Measurements from ENCODE around the gene CARMIL1. TPM values are rescaled to one million over a fixed set of nuclear protein-coding genes. Genes with fewer than 3 reads are reported as not detected.

Gene CARMIL1
- total RNA-seq, 1 experiment from 2014 or later: 25.9 TPM

- peaks cover 27% of the 10 kb centered on the region for H3K4me1 ChIP-seq
- CTCF ChIA-PET: no interaction called here
- no peak overlapping the region for H3K27ac Mint-ChIP-seq (ENCODE audit: unreplicated experiment)
These were observed 24.1 kb downstream of the CARMIL1 start for GRCh38 chr6:25303254-25303653.

GRCh38 chr6:25306379-25306778 lies 27.2 kb downstream of the CARMIL1 start:
- no peak for TF ChIP-seq CTCF (IDR thresholded peaks at IDR 0.05; ENCODE audit: insufficient read depth in 1 of 2, low read depth in 1 of 2, low read length in 1 of 2, severe bottlenecking in 1 of 2, unreplicated experiment in 1 of 2)
- Mint-ChIP-seq H3K27ac (ENCODE audit: unreplicated experiment) (no peak overlapping the region), H3K9me3 (ENCODE audit: unreplicated experiment) (no peaks in the 10 kb centered on the region), H3K27me3 (ENCODE audit: insufficient read depth, unreplicated experiment) (no peaks in the 10 kb centered on the region), H3K4me3 (ENCODE audit: unreplicated experiment) (no peak overlapping the region), H3K36me3 (ENCODE audit: insufficient read depth, unreplicated experiment) (no peaks in the 10 kb centered on the region), H3K4me1 (ENCODE audit: low read depth, unreplicated experiment) (peaks cover 25% of the 10 kb centered on the region)
- H3K9me3 ChIP-seq: no peaks in the 10 kb centered on the region
- peaks cover 43% of the 10 kb centered on the region for H3K4me1 ChIP-seq
- CTCF ChIA-PET: no interaction called here
- no peak for DNase-seq
- POLR2A ChIA-PET: no interaction called here
- intact Hi-C loops (cut with micrococcal nuclease; ENCODE audit: unreplicated experiment): no loop called here
- H3K4me3 ChIP-seq (ENCODE audit: low read depth, low read length): no peak overlapping the region
- no peaks in the 10 kb centered on the region for H3K27me3 ChIP-seq (replicated peaks; ENCODE audit: control insufficient read depth, insufficient read depth, low read length)
- no TSS peak for BruUV-seq (replicated peaks)
- H3K36me3 ChIP-seq (ENCODE audit: control insufficient read depth, insufficient read depth, low read length): no peaks in the 10 kb centered on the region

More at GRCh38 chr6:25303254-25303653, 24.1 kb downstream of the CARMIL1 start:
- H3K9me3 ChIP-seq: no peaks in the 10 kb centered on the region
- H3K36me3 ChIP-seq (ENCODE audit: control insufficient read depth, insufficient read depth, low read length): no peaks in the 10 kb centered on the region
- H3K36me3 Mint-ChIP-seq (ENCODE audit: insufficient read depth, unreplicated experiment): no peaks in the 10 kb centered on the region
- no peaks in the 10 kb centered on the region for H3K27me3 Mint-ChIP-seq (ENCODE audit: insufficient read depth, unreplicated experiment)
- POLR2A ChIA-PET: interaction anchor here (0.6 to 0.8 kb wide), 2 partner anchors 24 to 467 kb away, joined by 3 to 4 read pairs; partner anchors contain the start of gene CARMIL1
- intact Hi-C loops (cut with micrococcal nuclease; ENCODE audit: unreplicated experiment): no loop called here
- no TSS peak for BruUV-seq (replicated peaks)
- H3K4me1 Mint-ChIP-seq (ENCODE audit: low read depth, unreplicated experiment): peaks cover 17% of the 10 kb centered on the region
- TF ChIP-seq CTCF (IDR thresholded peaks at IDR 0.05; ENCODE audit: insufficient read depth in 1 of 2, low read depth in 1 of 2, low read length in 1 of 2, severe bottlenecking in 1 of 2, unreplicated experiment in 1 of 2): no peak
- H3K27me3 ChIP-seq (replicated peaks; ENCODE audit: control insufficient read depth, insufficient read depth, low read length): no peaks in the 10 kb centered on the region
- H3K4me3 Mint-ChIP-seq (ENCODE audit: unreplicated experiment): no peak overlapping the region
- H3K9me3 Mint-ChIP-seq (ENCODE audit: unreplicated experiment): no peaks in the 10 kb centered on the region
- no peak for DNase-seq
- H3K4me3 ChIP-seq (ENCODE audit: low read depth, low read length): no peak overlapping the region

- BruUV-seq (replicated peaks): no TSS peak
- CTCF ChIA-PET: no interaction called here
- Histone ChIP-seq H3K27me3 (replicated peaks; ENCODE audit: control insufficient read depth, insufficient read depth, low read length) (no peaks in the 10 kb centered on the region), H3K4me3 (ENCODE audit: low read depth, low read length) (no peak overlapping the region), H3K36me3 (ENCODE audit: control insufficient read depth, insufficient read depth, low read length) (no peaks in the 10 kb centered on the region), H3K4me1 (peaks cover 40% of the 10 kb centered on the region), H3K9me3 (no peaks in the 10 kb centered on the region)
- no peak for DNase-seq
- POLR2A ChIA-PET: no interaction called here
- Mint-ChIP-seq H3K9me3 (ENCODE audit: unreplicated experiment) (no peaks in the 10 kb centered on the region), H3K4me3 (ENCODE audit: unreplicated experiment) (no peak overlapping the region), H3K27ac (ENCODE audit: unreplicated experiment) (no peak overlapping the region), H3K27me3 (ENCODE audit: insufficient read depth, unreplicated experiment) (no peaks in the 10 kb centered on the region), H3K36me3 (ENCODE audit: insufficient read depth, unreplicated experiment) (no peaks in the 10 kb centered on the region), H3K4me1 (ENCODE audit: low read depth, unreplicated experiment) (peaks cover 29% of the 10 kb centered on the region)
- intact Hi-C loops (cut with micrococcal nuclease; ENCODE audit: unreplicated experiment): no loop called here
- no peak for TF ChIP-seq CTCF (IDR thresholded peaks at IDR 0.05; ENCODE audit: insufficient read depth in 1 of 2, low read depth in 1 of 2, low read length in 1 of 2, severe bottlenecking in 1 of 2, unreplicated experiment in 1 of 2)
These were observed 28.8 kb downstream of the CARMIL1 start for GRCh38 chr6:25307805-25308494.

Data from Caco-2 (cell line).